Ramos (cell line): ENCODE measurements around the gene CLDN2.
"Not testable (repeated sequence)": the region's sequence is repeated elsewhere in the genome, so short reads cannot be mapped to it uniquely, and the experiment has no call there.

Source experiments
- in situ Hi-C: fragments of 300-500 bp; cut with MboI; formaldehyde crosslinking; loops from one replicate; pipeline ENCODE4 v1.14.3; 2022; ENCODE audit warnings: low sequenced_read_pairs; ENCODE audit not compliant: unreplicated experiment

The CLDN2 gene

GRCh38 chrX:106919932-106920452 lies at the start of gene CLDN2:
Gene CLDN2 (plus strand): TSS chrX:106920402. CDS start chrX:106928229, 7,827 bp downstream.
- in situ Hi-C loops: no loop called here

DNA sequence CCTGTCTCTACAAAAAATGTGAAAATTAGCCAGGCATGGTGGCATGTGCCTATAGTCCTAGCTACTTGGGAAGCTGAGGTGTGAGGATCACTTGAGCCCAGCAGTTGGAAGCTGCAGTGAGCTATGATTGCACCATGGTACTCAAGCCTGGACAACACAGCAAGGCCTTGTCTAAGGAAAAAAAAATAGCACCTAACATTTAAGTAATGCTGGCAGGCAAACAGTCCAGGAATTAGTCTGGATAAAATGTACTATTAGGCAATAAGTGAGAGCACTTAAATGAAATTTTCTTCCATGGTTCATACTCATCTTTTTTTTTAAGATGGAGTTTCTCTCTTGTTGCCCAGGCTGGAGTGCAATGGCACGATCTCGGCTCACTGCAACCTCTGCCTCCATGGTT lies 47.4 kb upstream of the CLDN2 start:
- in situ Hi-C loops: not testable (repeated sequence)

DNA sequence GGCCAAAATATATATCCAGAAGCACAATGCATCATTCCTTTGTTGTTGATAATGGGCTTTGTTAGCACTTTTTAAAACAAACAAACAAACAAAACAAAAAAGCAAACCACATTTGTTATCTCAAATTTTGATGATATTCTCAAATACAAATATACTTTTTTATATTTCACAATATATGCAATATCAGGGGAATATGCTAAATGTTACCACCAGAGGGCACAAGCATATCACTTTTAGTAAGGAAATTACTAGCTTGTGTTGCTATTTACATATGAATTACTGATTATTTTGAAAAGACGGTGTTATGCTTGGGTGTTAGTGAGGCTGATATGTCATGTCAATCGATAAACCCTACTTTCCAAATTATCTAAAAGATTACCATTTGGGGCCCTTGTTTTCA lies 46.1 kb upstream of the CLDN2 start:
- in situ Hi-C loops: no loop called here

GRCh38 chrX:106875151-106875550 lies 45.1 kb upstream of the CLDN2 start:
- in situ Hi-C loops: no loop called here

DNA sequence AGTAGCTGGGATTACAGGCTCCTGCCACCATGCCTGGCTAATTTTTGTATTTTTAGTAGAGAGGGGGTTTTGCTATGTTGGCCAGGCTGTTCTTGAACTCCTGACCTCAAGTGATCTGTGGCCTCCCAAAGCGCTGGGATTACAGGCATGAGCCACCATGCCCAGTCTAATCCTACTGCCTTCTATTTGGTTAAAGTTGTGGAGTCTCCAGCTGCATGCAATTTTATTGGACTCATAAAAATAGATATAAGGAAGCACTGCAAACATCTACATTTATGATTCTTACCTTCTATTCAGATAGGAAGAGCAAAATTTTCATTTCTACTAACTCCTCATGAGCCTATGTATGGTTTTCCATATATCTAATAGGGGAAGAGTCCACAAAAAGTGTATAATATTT lies 30.7 kb upstream of the CLDN2 start:
- in situ Hi-C loops: no loop called here

GRCh38 chrX:106891762-106892460 lies 28.3 kb upstream of the CLDN2 start:
- in situ Hi-C loops: no loop called here

- in situ Hi-C loops: no loop called here
These were observed 25.8 kb upstream of the CLDN2 start for GRCh38 chrX:106894392-106894909.

- in situ Hi-C loops: no loop called here
These were observed 25.2 kb upstream of the CLDN2 start for GRCh38 chrX:106894978-106895452.

DNA sequence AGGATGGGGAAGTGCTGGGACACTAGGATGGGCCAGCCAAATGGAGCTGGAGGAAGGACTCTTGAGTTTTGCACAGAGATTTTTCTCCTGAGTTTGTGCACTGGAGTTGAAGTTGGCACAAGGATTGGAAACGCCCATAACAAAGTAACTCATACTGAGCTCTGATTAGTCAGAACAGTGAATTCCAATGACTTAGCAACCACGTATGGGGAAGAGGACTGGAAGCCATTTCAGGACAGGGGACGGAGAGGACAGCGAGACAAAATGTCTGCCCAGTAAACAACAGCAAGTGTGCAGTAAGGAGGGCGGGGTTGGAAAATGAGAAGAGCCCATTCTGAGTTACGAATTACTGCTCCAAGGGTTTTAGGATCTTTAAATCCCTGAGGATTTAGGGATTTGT lies 22.9 kb upstream of the CLDN2 start:
- in situ Hi-C loops: no loop called here

- in situ Hi-C loops: no loop called here
These were observed 21.7 kb upstream of the CLDN2 start for GRCh38 chrX:106898462-106898861.

DNA sequence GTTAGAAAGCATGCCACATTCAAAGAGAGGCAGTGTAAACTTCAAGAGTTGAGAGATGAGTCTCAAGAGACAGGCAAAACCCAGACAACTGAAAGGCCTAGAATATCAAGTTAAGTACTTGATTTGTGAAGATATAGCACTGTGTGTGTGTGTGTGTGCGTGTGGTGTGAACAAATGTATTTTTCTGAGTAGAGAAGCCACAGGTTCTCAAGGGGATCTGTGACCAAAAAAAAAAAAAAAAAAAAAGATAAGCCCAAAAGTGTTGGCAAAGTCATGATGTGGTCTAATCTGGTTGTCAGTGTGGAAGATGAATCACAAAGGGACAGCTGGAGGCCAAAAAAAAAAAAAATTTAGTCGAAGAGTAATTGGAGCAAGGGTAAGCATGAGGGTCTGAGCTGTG lies 20.9 kb upstream of the CLDN2 start:
- in situ Hi-C loops: no loop called here

GRCh38 chrX:106899841-106900240 lies 20.4 kb upstream of the CLDN2 start:
- in situ Hi-C loops: no loop called here

GRCh38 chrX:106901341-106901740 lies 18.9 kb upstream of the CLDN2 start:
- in situ Hi-C loops: no loop called here

DNA sequence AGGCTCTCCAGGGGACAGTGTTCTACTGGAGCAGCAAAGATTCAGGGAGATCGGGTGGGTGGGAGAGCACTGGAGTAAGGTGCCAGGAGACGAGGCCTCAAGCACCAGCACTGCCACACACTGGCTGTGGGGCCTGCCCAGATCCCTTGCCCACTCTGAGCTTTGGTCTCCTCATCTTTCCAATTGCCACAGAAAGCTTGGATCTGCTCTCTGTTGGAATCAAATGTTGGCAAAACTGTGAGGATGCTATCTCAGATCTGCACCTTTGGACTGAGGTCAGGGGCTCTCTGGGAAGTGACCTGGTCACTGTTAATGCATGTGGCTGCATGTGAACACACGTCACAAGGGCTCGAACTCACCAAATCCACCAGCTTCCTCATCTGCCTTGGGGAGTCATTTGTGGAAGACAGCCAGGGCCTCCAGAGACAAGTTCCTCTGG lies 18.4 kb upstream of the CLDN2 start:
- in situ Hi-C loops: no loop called here

GRCh38 chrX:106902684-106903083 lies 17.5 kb upstream of the CLDN2 start:
- in situ Hi-C loops: no loop called here

DNA sequence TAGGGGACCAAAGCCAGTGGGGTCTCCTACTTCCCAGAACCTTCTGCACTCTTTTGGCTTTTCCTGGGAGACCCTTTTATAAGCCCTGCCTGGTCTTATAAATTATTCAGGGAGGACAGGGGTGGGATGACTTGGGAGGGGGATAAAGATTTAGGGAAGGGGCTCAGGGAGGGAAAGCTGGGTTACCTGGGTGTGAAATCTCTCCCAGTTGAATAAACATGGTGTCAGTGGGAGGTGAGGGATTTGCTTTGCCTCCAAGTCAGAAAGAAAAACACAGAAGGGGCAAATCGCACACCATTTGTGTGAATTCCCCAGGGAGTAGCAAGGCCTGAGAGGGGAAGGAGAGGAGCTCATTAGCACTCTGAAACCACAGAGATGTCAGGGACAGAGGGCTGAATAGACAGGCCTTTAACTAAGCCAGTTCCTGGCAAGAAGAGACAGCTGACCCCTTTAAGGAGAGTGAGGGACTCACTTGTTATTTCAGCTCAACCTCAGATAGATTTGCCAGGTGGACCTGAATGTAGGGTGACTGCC lies 16.8 kb upstream of the CLDN2 start, which contains the start of gene RIPPLY1:
RIPPLY1 (minus strand) TSS at position 51 of the 534 bp plus-strand sequence. CDS start 54 bp downstream, outside the sequence.
- in situ Hi-C loops: no loop called here

DNA sequence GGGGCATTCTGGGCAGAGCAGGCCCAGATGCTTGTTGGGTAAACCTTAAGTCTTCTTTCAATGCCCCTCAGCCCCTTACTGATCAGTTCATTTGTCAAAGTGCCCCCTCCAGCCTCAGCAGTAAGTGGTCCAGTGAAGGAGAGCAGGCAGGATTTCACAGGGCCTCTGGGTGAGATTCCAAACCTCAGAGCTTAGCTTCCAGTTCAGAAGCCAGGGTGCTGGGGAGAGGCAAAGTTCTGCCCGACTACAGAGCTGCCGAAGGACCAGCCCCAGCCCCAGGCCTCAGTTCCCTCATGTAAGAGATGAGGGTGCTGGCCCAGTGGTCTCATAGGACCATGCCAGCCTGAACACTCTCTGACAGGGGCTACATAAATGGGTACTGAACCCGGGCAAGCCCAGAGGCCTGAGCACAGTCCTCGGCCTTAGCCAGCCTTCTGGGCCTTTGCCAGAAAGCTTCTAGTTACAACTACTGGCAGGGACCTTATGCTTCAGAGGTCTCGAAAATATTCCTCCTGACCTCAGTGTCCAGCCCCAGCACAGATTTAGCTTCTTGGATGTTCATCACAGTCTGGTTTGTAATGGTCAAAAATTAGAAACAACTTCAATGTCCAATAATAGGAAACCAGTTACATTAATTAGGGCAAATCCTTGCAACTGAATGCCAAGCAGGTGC lies 16.2 kb upstream of the CLDN2 start:
- in situ Hi-C loops: no loop called here

DNA sequence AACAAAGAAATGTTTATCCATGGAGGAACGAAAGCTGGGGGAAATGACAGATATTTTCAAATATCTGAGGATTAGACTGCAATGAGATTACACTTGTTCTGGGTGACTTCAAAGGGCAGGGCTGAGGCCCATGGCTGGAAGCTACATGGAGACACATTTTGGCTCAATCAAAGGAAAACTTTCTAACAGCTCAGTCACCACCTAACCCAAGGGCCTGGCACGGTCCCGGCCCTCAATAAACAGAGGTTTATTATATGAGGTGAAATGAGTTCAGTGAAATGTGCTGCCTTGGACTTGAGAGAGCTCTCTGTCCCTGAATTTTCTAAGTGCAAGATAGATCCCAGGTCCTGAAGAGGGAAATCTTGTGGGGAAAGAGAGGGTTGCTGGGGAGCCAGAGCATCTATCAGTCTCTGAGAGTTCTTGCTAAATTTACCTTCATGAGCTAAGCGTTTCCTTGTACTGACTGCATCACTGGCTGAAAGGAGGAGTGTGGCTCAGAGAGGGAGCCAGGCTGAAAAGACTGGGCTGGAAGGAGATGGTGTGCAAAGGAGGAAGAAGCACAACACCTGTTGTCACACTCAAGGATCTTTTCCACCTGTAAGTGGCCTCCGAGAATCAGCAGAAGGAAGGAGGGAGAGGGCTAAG lies 15.0 kb upstream of the CLDN2 start:
- in situ Hi-C loops: no loop called here

- in situ Hi-C loops: no loop called here
These were observed 13.8 kb upstream of the CLDN2 start for GRCh38 chrX:106906361-106906760.

DNA sequence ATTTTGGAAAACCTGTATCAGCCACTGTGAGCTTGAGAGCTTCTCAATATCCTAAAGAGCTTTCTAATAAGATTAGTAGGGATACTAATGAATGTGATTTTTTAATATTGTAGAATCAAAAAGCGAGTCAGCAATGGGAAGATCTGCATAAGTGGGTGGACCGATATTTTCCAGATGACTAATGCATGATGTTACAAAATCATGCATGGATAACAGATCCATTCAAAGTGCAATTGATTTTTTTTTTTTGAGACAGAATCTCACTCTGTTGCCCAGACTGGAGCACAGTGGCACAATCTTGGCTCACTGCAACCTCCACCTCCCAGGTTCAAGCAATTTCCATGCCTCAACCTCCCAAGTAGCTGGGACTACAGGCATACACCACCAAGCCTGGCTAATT lies 7.3 kb upstream of the CLDN2 start:
- in situ Hi-C loops: no loop called here
